Measurements from ENCODE around the gene ACTRT2.

ACTRT2 gene

GRCh38 chr1:3021233-3021671 lies at the start of gene ACTRT2:
Gene ACTRT2, plus strand, starts transcription at chr1:3021467. Its CDS starts 220 bp downstream, at chr1:3021687.
- no peak for DNase-seq

DNA sequence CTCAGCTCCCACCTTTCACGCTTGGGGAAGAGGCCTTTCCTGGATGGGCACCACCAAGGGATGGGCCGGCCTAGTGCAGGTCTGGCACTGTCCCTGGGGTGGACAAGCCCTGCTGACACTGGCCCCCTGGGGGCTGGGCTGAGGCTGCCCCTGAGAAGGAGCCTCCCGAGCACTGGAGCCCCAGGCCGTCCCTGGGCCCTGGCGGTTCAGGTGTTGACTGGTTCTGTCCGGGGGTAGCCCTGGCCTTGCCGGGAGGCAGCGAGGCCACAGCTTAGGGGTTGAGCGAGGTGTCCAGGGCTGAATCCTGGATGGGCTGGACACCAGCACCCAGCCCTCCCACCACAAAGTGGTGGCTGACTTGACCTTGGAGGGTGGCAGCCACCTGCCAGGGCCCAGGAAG lies 49.7 kb upstream of the ACTRT2 start:
- no peak for DNase-seq

DNA sequence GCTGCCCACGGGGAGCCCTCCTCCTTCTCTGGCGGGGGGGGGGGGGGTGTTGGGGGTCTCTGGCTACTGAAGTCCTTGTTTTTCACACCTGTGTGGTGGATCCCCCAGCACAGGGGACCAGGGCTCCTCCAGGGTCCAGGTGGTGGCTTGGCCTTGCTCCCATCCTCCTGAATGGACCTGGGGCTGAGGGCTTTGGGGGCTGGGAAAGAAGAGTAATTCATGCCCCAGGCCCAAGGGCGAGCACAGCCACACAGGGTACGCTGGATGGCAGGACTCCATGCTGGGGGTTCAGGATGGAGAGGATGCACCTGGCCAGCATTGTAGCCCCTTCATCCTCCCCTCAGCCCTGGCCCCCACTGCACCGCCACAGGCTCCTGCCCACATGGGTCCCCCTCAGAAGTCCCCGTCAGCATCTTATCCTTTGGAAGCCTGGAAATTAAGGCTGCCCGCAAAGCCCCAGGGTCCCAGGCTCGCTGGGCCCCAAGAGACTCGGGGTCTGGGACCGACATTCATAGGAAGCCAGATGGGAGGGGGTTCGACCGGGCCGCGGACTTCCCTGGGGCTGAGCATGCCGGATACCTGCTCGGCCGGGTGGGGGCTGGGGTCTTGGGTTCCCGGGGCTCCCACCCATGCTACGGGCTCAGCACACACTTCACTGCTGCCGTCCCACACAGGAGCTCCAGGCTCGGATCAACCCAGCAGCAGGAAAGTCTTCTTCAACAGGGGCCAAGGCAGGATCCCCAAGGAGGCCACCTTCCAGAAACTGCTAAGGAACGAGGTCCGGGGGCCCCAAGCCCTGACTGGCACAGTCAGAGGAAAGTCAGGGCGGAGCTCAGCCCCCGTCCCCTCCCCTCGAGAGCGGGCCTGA lies 49.0 kb upstream of the ACTRT2 start:
- DNase-seq, result no peak

GRCh38 chr1:2972879-2973575 lies 48.2 kb upstream of the ACTRT2 start:
- no peak for DNase-seq

DNA sequence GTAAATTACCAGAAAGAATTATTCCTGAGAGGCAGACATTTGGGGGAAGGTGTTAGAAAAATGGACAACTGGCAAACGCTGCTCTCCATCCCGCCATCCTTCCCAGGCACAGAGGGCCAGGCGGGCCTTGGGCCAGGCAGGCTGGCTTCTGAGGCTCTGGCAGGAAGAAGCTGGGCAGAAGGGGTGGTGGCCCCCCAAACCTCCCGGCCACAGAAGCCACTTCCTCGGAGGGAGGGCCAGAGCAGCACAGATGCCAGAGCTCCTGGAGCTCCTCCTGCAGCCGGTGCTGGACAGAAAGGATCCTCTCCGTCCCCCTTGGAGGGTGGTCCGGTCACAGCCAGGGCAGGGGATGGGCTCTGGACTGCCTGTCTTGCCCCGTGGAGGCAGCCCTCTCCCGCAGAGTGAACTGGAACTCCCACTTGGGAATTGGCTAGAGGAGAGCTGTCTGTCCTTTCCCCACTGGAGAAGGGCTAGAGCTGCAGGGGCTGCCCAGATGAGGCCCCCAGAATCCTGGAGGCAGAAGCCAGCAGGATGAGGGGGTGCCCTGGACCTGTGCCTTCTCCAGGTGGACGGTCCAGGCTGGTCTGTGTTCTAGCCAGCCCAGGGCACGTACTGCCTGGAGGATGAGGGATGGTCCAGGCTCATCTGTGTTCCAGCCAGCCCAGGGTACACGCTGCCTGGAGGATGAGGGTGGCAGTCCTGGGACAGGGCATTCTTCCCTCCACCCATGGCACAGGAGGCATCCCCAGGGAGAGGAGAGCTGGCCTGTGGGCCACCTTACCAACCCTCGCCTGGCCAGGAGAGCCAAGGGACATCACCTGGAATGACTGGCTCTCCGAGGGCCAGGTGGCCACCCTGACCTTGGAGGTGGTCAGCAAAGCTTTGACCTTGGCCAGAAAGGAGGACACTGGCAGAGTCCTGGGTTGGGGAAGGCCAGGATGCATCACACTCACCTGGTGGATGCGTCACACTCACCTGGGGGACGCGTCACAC lies 47.4 kb upstream of the ACTRT2 start:
- DNase-seq, result no peak

- no peak for DNase-seq
These were observed 46.5 kb upstream of the ACTRT2 start for GRCh38 chr1:2974701-2975301.

DNA sequence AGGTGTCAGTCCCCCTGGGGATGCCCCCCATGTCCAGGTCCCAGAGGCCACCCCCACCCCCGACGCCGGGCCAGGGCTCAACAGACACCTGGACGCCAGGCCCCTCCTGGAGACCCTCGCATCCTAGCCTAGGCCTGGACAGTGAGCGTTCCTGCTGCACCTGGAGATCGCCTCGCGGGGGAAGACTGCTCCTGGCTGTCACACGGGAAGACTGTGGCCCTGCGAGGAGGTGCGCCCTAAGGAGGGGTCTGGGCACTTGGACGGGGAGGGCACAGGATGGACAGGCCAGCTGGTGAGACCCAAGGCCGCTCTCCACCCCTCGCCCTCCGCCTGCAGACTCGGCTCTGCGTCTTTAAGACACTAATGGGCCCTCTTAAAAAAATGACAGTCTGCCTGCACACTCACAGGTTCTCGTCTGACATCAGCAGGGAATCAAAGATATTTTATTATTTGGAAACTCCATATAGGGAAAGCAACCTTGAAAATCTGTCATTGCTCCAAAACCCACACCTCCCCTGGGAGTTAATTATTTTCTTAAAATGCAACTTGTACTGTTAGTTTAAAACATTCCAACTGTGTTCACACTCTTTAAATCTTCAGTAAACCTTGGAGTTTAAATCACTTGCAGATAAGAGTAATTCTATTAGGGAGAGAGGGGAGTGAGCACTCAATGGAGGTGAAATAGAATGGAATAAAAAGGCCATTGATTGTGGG lies 45.6 kb upstream of the ACTRT2 start:
- no peak for DNase-seq

DNA sequence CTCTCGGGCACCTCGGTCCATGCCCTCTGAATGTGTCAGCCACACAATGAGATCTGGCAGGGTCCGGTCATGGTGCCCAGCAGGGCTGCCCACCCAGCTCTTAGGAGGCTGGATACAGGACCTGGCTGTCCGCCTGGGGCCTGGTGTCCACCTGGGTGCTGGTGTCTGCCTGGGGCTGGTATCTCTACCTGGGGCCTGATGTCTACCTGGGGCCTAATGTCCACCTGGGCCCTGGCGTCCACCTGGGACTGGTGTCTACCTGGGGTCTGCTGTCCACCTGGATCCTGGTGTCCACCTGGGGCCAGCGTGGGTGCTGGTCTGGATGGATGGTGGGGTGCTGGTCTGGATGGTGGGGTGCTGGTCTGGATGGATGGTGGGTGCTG lies 45.1 kb upstream of the ACTRT2 start:
- DNase-seq, result no peak

- no peak for DNase-seq
These were observed 43.2 kb upstream of the ACTRT2 start for GRCh38 chr1:2977886-2978611.

DNA sequence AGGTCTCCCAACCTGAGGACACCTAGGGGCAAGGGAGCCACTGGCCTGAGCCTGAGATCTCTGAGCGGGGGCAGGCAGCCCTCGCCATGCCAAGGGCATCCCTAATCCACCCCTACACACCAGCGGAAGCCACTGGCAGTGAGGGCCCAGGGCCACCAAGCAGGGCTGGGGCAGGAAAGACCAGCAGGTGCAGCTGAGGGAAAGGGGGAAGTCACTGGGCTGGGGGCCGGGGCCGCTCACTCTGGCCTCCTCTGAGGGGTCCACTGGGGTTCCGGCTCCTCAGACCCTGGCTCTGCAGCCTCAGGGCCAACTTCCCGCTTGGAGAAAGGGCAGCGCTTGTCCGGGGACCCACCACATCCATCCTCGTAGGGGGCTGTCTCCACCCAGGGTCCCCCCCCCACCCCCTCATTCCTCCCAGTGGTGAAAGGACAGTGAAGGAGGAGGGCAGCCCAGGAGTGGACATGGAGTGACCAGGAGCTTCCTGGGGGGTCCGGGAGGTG lies 42.5 kb upstream of the ACTRT2 start:
- no peak for DNase-seq

- no peak for DNase-seq
These were observed 41.8 kb upstream of the ACTRT2 start for GRCh38 chr1:2979191-2980072.

DNA sequence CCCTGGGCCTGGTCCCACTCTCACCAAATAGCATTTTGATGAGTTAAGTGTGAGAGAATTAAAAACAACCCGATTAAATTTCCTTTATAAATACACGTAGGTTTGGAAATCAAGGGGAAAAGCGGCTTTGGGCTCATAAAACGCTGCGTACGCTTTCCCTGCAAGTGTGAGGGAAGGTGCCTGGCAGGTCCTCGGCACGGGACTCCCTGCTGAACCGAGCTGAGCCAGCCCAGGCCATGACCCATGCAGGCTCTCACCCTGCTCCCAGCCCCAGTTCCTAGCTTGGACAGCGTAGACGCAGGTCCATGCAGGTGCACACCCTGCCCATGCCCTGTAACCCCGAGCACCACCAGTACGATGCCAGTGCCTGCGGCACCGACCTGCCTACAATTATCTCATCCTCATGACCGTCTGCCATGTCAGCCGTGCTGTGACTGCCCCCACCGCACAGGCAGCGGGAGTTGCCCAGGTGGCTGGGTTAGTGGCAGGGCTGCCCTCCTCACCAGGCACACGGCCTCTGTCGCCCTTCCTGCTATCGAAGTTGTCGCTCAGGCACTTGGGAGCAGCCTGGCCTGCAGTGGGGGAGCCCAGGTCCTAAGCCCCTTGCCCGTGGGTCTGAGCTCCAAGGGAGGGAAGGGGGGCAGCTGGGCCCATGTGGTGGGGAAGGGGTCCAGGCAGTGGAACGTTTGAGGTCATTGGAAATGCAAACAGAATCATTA lies 41.0 kb upstream of the ACTRT2 start:
- DNase-seq, result no peak

DNA sequence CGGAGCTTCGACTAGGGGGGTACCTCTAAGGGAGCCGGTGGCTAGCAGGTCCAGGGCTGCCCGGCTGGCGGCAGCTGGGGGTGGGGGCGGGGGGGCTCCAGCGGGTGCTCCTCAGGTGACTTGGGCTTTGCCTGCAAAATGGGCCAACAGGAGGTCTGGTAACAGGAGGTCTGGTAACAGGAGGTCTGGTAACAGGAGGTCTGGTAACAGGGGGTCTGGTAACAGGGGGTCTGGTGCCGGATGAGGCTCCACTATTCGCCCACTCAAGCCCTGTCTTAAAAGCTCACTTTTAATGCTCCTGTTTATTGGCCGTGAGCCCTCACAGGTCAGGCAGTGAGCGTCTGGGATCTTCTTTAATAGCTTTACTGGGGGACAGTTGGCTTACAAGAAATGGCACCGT lies 40.4 kb upstream of the ACTRT2 start:
- no peak for DNase-seq

- DNase-seq, result no peak
These were observed 39.9 kb upstream of the ACTRT2 start for GRCh38 chr1:2981388-2981787.

GRCh38 chr1:2981981-2982614 lies 39.2 kb upstream of the ACTRT2 start:
- DNase-seq, result no peak

GRCh38 chr1:2982615-2983318 lies 38.5 kb upstream of the ACTRT2 start:
- no peak for DNase-seq

GRCh38 chr1:2983319-2983705 lies 38.0 kb upstream of the ACTRT2 start:
- no peak for DNase-seq
